ENCODE data around the gene MMP25.
A peak's percentile ranks its signal among the peaks of the same experiment; 100 is the strongest.
"Not testable (repeated sequence)": the region's sequence is repeated elsewhere in the genome, so short reads cannot be mapped to it uniquely, and the experiment has no call there.

Gene MMP25

DNA sequence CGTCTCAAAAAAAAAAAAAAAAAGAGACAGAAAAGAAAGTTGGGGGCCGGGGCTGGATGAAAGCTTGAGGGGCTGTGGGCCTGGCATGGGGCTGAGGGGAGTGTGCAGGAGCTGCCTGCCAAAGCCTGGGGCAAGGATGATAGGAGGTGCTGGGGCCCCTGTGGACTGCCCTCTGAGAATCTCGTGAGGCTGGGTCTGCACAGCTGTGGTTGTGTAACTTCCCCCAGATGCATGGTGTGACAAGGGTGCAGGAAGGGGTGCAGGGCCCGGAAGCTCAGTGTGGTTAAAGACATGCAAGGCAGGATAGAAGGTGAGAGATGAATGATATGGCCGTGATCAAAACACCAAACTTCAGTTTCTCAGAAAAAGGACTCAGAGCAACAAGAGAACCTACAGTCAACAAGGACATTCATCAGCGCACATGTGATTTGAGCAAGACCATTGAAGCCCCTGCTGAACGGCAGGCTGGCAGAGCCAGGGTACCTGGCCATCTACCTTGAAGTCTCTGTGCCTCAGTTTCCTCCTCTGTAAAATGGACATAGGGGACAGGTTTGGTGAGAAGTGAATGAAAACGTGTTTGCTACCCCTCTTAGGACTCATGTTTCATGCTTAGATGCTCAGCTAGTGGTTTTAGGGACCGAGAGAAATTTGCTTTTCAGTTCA, 28.6 kb downstream of the MMP25 start:
- DNase-seq: peak; percentile 76 to 81

DNA sequence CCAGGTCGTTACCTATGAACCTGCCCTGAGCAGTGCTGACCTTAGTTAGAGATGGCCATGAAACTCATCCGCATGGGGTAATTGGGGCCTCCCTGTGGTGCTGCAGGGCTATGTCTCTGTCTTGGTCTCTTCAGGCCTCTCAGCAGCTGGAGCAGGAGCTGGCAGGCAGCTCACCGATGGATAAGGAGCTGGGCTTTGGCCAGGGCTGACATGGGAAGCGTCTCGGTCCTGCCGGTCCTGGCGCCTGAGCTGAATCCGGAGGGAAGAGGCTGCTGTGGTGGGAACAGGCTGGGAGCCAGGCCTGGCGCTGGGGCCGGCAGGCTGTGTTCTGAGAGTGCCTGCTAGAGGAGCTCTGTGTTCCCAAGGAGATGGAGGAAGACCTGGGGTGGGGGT, 29.2 kb downstream of the MMP25 start:
- no peak for DNase-seq

DNA sequence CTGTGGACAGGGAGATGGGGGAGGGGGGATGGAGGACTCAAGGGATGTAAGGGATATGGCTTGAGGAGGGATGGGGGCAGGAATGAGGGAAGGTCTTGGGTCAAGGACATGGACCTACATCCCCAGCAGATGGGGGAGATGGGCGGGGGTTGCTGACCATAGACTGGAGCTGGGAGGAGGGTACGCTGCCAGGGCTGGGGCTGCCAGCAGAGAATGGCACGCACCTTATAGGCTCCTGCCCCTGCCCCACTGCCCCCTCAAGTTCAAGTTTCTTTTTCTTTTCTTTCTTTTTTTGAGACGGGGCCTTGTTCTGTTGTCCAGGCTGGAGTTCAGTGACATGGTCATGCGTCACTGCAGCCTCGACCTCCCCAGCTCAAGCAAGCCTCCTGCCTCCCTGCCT, 29.6 kb downstream of the MMP25 start:
- not testable (repeated sequence) for DNase-seq

DNA sequence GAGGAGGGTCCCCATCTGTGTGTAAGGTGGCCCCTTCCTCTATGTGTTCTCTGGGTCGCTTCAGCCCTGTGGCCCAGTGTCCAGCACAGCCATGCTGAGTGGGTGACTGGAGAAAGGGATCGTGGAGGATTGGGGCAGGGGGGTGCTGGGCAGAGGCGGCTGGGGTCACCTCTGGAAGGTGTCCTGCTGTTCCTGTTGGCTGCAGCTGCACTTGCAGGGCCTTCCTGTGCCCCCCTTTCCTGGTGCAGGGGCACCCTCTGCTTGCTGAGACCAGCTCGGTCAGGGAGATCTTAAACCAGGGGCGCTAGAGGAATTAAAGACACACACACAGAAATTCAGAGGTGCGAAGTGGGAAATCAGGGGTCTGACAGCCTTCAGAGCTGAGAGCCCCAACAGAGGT, 30.2 kb downstream of the MMP25 start:
- DNase-seq: no peak

DNA sequence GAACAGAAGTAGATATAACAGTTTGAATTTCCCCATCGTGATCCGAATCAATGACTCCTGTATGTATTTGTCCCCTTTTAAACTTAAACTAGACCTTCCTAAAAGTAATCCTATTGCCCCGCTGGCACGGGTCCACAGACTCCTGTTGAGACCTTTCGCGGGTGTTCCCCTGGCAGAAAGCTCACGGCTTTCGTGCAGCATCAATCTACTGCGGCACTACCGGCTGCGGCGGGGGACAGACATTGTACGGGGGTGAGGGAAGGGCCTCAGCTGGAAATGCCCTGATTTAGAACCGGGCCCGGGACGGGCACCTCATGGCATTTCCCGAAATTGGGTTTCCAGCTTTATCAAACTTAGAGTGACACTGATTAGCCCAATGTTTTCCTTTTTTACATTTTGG, 33.7 kb downstream of the MMP25 start:
- DNase-seq: no peak

DNA sequence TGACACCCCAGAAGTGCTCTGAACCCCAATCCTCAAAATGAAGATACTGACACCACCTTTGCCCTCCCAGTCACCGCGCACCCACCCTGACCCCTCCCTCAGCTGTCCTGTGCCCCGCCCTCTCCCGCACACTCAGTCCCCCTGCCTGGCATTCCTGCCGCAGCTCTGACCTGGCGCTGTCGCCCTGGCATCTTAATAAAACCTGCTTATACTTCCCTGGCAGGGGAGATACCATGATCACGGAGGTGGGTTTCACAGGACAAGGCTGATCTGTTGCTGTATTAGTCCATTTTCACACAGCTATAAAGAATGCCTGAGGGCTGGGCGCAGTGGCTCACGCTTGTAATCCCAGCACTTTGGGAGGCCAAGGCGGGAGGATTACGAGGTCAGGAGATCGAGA, 35.6 kb downstream of the MMP25 start:
- DNase-seq: not testable (repeated sequence)

DNA sequence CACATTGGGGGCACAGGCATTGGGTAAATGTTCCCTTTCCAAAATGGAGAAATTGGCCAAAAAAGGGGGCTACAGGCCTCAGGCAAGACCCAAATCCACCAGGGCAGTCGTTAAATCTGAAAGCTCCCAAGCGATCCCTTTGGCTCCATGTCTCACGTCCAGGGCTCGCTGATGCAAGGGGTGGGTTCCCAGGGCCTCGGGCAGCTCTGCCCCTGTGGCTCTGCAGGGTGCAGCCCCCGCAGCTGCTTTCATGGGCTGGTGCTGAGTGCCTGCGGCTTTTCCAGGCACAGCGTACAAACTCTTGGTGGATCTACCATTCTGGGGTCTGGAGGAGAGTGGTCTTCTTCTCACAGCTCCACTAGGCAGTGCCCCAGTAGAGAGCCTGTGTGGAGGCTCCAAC, 37.0 kb downstream of the MMP25 start:
- not testable (repeated sequence) for DNase-seq

DNA sequence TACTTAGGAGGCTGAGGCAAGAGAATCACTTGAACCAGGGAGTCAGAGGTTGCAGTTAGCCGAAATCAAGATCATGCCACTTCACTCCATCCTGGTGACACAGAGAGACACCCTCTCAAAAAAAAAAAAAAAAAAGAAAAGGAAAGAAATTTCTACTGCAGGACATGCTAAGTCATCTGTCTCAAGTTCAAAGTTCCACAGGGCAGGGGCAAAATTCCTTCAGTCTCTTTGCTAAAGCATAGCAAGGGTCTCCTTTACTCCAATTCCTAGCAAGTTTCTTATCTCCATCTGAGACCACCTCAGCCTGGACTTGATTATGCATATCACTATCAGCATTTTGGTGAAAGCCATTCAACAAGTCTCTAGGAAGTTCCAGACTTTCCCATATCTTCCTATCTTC, 38.1 kb downstream of the MMP25 start:
- no peak for DNase-seq

DNA sequence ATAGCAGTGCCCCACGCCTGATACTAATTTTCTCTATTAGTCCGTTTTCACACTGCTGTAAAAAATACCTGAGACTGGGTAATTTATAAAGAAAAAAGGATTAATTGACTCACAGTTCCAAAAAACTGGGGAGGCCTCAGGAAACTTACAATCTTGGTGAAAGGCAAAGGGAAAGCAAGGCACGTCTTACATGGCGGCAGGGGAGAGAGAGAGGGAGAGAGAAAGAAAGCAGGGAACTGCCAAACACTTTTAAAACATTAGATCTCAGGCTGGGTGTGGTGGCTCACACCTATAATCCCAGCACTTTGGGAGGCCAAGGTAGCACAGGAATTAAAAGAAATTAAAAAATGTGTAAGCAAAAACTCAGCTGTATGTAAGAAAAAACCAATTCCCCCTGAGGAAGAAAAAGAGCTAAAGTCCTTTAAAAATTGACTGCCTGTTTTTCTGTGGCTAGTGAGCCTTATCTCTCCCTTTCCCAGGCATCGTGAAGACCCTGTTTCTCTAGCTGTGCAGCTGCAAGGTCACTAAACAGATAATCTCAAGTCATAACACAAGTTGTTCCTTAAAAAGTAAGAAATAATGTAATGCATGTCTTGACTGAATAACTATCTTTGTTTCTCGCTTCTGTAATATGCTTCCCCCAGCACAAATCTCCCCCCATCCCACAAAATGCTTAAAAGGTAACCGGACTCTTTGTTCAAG, 38.8 kb downstream of the MMP25 start:
- DNase-seq: no peak

DNA sequence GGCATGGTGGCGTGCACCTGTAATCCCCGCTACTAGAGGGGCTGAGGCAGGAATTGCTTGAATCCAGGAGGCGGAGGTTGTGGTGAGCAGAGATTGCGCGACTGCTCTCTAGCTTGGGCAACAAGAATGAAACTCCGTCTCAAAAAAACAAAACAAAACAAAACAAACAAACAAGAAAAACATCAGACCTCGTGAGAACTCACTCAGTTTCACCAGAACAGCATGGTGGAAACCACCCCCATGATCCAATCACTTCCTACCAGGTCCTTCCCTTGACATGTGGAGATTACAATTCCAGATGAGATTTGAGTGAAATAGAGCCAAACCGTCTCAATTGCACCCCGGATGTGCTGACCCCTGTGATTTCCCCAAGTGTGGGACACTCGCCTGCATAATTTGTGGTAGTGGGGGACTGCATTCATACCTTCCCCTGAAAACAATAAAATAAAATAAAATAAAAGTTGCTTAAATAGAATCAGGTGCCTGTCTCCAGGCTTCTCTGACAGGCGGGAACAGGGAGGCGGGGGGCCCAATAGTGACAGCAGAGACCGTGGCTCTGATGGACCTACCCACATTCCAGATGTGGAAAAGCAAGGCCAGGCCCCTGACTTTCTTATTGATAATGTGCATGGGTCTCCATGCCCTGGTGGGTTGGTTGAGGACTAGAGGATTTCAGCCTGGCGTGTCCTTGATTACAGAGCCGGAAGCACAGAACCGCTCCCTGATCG, 39.7 kb downstream of the MMP25 start:
- no peak for DNase-seq

DNA sequence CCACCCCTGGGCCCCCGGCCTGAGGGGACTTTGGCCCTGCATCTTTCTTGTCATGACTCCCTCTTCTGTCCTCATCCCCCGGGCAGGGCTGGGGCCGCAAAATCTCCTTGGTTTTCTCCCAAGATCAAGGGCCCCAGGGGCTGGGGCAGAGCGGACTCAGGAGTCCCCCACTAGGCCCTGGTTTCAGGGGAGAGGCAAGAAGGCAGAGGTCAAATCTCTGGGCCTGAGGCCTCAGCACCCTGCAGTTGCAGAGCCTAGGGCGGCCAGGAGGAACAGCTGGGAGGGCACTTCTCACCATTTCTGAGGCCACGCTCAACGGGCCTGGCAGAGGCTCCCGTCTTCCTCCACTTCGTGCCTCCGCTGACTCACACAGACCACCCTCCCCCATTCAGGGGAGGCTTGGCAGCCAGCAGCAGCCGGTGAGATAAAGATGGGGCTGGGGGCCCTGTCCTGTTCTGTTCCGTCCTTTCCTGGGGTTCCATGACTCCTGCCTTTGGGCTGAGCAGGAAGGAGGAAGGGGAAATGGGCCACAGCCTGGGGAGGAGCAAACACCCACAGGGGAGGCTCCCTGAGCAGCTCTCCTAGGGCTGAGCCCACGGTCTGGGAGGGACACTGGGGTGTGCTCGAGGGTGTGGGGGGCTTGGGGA, 40.4 kb downstream of the MMP25 start:
- DNase-seq: peak in 1 of 2 experiments; percentile 14

DNA sequence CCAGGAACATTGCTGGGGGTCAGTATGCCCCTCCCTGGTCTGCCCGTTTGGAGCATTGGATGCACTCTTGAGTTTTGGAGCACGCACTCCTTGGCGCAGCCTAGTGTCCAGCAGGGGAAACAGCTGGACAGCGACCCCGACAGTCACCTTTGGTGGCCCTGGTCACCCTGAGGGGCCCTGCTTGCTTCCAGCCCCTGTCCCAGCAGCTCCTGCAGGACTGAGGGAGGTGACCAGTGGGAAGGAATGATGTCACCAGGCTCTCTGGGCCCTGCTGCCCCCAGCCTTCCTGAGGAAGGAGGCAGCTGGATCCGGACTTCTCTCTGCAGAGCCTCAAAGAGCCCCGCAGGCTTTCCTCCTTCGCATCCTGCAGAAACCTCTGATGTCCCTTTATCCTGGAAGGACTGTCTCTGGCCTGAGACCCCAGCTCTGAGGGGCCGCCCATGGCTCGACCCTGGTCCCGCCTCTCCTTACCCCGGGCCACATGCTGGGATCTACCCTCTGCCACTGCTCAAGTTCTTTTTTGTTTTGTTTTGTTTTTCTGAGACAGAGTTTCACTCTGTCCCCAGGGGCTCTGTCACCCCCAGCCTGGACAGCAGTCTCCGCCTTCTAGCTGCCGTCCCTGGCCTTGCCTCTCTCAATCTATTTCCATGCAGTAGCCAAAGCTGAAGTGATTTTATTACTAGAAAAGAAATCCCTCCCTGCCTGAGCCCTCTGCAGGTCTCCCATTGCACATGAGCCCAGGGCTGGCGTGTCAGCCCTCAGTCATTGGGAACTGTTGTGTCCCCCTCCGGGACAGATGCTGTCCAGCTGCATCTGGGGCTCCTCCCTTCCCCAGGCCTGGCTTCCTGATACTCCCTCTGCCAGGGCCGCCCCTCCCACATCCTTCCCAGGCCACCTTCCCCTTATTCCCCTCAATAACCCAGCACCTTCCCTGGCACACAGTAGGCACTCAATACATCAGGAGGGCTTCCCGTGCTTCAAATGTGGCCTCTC, 41.2 kb downstream of the MMP25 start:
- DNase-seq: peak; percentile 20 to 28

DNA sequence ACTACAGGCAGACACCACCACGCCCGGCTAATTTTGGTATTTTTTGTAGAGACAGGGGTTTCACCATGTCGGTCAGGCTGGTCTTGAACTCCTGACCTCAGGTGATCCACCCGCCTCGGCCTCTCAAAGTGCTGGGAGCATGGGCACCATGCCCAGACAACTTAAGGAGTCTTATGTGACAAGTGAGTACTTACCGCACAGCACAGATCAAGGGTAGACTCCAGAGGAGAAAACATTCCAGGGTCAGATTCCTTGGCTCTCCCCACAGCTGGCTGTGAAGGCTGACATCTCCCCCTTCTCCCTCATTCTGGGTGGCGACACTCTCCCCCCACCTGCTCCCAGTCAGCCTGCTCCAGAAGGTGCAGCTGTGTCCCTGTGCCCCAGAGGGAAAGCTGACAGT, 42.1 kb downstream of the MMP25 start:
- DNase-seq: no peak

DNA sequence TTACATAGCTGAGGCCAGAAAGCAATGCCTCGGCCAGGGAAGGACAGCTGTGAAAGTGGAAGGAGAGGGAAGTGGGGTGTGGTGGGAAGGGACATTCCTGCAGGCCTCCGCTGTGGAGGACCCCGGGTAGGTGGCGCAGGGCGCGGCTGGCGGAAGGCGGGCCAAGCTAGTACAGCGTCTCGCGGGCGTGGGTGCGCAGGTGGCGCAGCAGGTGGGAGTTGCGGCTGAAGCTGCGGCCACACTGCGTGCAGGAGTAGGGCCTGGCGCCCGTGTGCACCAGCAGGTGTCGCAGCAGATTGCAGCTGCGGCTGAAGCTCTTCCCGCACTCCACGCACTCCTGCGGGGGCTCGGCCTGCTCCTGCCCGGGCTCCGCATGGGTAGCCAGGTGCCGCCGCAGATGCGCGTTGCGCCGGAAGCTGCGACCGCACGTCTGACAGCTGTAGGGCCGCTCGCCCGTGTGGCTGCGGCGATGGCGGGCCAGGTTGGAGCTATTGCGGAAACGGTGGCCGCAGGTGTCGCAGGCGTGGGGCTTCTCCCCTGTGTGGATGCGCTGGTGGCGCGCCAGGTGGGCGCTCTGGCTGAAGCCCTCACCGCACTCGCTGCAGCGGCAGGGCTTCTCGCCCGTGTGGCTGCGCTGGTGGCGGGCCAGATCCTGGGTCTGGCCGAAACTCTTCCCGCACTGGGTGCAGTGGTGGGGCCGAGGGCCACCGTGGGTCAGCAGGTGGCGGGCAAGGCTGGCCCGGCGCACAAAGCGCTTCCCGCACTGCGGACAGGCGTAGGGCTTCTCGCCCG, 42.8 kb downstream of the MMP25 start:
- DNase-seq: no peak

DNA sequence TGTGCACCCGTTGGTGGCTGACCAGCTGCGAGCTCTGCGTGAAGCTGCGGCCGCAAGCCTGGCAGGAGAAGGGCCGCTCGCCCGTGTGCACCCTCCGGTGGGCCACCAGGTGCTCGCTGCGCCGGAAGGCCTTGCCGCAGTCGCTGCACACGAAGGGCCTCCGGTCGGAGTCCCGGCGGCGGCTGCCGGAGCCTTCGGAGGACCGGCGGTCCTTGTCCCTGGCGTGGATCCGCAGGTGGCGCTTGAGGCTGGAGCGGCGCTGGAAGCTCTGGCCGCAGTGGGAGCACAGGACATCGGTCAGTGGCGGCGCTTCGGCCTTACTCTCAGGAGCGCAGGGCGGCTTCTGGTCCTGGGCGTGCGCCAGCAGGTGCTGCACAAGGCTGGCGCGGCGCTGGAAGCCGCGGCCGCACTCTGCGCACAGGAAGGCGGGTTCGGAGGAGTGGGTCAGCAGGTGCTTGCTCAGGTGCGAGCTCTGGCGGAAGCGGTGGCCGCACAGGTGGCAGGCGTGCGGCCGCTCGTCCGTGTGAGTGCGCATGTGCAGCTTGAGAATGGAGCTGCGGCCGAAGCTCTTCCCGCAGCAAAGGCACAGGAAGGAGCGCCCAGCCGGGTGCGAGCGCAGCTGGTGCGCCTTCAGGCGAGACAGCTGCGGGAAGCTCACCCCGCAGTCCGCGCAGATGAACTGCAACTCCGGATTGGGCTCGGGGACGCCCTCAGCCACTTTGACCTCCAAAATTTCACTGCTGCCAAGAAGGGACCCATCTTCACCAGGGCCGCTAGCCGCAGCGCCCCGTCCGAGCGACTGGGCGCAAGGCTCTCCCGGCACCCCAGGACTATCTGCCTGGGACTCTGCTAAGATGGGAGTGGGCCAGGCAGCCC, 43.6 kb downstream of the MMP25 start:
- DNase-seq: no peak

DNA sequence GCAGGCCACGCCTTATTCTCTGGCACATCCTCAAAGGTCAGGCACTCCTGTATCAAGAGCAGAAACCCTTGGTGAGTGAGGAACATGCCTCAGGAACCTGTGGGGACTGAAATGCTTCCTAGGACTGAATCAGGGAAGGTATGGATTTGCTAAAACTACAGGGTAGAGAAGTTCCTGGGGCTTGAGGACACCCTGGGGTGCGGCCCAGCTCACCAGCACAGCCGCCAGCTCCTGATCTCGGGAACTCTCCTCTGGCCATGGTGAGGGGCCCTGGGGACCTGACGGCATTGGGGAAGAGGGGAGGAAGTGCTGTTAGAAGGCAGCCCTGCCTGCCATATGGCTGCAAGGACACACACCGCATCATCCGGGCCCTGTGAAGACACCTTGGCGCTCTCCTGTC, 45.2 kb downstream of the MMP25 start:
- DNase-seq: no peak

DNA sequence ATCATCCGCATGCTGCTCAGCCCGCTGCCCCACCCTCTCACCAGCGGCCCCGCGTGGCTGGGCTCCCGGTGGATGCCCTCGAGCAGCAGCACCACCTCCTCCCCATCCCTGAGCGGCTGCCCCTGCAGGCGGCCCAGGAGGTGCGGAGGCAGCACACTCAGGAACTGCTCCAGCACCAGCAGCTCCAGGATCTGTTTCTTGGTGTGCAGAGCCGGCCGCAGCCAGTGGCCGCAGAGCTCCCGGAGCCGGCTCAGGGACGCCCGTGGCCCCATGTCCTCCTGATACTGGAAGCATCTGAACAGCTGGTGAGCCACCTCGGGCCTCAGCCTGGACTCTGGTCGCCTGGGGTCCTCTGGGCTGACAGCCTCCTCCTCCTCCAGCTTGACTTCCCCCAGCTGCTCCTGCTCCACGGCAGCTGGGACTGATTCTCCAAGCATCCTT, 46.2 kb downstream of the MMP25 start:
- DNase-seq: no peak

DNA sequence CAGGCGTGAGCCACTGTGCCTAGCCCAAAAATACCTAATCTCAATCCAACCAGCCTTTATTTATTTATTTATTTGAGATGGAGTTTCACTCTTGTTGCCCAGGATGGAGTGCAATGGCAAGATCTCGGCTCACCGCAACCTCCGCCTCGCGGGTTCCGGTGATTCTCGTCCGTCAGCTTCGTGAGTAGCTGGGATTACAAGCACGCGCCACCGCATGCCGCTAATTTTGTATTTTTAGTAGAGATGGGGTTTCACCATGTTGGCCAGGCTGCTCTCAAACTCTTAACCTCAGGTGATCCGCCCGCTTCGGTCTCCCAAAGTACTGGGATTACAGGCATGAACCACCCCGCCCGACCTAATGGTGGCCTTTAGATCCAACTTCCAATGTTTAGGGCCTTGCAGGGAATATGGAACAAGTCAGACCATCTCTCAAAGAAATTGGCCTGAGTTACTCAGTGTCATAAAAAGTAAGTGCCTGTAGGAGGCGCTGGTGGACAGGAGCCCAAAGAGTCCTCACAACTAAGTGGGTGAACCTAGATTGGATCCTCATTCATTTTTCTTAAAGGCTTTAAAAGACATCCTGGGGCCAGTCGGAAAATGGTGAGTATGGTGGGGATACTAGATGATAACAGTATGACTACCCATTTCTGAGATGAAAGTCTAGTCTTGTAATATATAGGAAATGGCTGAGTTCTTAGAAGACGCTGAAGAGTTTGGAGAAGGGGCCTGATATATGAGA, 48.1 kb downstream of the MMP25 start:
- DNase-seq: peak; percentile 63 to 76

DNA sequence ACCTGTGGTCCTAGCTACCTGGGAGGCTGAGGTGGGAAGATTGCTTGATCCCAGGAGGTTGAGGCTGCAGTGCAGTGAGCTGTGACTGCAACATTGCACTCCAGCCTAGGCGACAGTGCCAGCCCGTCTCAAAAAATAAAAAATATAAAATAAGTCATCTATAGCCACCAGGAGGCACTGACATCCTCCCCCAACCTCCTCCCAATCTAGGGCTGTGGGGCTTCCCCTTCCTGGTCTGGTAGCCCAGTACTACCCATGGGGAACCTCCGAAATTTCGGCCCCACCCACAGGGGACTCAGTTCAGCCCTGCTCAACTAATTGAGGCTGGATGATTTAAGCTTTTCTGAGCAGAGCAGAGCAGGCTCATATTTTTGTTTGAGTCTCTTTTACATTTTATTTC, 49.5 kb downstream of the MMP25 start:
- DNase-seq: peak; percentile 77 to 81

DNA sequence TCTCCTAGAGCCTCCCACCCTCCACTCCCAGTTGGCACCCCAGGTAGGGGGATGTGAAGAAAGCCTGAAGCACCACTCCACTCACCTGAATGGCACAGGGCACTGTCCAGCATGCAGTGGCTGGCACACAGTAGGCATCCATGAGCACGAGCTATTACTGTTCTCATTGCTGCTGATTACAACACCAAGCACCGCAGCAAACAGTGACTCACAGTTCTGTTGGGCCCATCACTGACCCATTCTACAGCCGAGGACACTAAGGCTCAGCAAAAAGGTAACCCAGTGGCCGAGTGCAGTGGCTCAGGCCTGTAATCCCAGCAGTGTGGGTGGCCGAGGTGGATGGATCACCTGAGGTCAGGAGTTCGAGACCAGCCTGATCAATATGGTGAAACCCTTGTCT, 50.0 kb downstream of the MMP25 start:
- no peak for DNase-seq
